Right renal cortex interstitium (tissue), 3 donors: ENCODE results near the gene THBS2. TPM values are rescaled to one million over a fixed set of nuclear protein-coding genes. Genes with fewer than 3 reads are reported as not detected.
"Not testable (repeated sequence)": the region's sequence is repeated elsewhere in the genome, so short reads cannot be mapped to it uniquely, and the experiment has no call there.

Source experiments
- DNase-seq, 3 donors: peaks; one replicate each; pipeline ENCODE4 v3.0.0-alpha.2; 2013; ENCODE audit warnings: low read depth in 3 of 3, low spot score in 2 of 3
- polyA plus RNA-seq, 3 donors: library from polyadenylated mRNA; unstranded; fragments of 120-200 nt; gene quantifications; one replicate each; pipeline ENCODE4 v1.2.1, GENCODE V29; 2013; ENCODE audit not compliant: insufficient read length in 3 of 3

THBS2 gene
- polyA plus RNA-seq, result 10 to 100 TPM in 2 of 3 donors, 1 to 10 TPM in 1; 9.0 to 12.2 (median 11.9) TPM

DNA sequence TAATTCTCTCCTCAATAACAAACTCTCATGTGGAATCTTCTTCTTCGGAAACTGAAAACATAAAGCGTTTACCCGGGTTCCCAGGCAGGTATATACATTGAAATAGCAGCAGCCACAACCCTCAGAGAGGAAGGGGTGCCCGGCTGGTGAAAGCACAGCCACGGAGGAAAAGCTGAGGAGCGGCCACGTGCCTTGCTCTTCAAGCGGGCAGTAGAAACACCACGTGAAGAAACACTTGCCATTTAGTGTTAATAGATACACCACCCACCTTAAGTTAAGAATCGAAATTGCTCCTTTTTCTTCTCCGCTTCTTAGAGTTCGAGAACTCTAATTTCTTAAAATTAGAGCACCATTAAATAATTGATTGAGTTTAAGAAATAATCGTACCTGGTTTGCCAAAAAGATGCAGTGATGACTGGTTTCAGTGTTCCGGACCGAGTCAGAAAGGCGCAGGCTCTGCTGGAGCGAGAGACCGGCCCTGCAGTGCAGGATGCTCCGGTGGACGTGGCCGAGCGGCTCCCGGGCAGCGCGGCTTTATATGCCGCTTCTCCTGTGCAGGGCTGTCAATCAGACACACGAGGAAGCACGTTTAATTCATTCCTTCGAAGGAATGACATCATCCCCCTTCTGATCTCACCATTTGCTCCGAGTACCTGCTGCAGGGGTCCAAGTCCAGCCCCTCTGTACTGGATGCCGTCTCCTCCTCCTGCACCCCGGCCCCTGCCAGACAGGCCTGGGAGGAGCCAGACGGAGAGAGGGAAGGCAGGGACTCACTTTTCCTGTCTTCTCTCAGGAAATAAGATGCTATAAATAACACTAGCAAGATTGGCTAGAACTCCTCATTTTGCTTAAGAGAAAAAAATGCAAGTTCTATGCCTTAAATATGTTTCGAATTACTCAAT is at the start of gene THBS2:
TSS of gene THBS2 (minus strand) at position 510 of the 902 bp plus-strand sequence. CDS start 3,062 bp downstream, outside the sequence.
- no peak for DNase-seq

DNA sequence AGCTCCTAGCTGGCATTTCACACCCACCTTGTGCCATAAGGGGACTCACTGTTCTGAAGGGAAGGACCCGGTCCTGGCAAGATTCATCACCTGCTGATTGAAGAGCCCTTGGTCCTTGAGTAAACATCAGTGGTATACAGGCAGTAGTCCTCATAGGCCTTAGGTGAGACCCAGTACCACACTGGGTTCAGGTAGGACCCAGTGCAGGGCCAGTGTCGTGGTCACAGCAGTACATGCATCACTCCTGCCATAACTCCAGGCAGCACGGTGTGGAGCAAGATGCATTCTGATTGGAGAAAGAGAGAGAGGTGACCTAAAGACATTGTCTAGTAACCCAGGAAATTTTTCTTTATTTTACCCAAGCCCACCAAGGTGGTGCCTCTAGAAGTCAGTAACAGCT is 49.1 kb upstream of the THBS2 start:
- no peak for DNase-seq

DNA sequence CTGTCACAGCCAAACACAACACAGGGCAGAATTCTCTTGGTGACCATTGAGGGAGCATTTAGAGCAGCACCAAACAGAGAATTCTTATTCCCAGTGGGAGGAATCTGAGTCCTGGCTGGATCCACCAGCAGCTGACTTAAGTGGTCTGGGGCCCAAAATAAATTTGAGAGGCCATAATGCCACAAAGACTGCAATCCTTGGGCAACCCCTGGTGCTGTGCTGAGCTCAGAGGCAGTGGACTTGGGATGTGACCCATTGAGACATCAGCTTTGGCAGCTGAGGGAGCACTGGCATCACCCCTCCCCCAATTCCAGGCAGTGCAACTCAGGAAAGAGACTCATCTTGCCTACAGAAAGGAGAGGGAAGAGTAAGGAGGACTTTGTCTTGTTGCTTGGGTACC is 48.6 kb upstream of the THBS2 start:
- DNase-seq, result no peak

DNA sequence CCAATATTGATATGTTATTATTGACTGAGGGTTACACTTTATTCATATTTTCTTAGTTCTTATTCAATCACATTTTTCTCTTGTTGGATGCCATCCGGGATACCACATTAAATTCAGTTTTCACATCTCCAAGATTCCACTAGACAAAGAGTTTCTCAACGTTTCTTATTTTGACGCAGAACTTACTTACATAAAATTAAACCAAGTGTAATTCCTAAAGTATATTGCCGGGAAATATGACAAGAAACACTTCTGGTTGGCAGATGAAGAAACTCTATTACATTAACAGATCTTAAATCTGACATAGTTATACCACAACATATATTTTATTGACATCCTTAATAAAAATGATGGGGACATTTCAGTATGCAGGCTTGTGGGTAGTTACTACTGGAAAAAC is 47.3 kb upstream of the THBS2 start:
- no peak for DNase-seq

GRCh38 chr6:169298626-169299025 is 45.0 kb upstream of the THBS2 start:
- not testable (repeated sequence) for DNase-seq

GRCh38 chr6:169296622-169297021 is 43.0 kb upstream of the THBS2 start:
- DNase-seq, result no peak

- no peak for DNase-seq
These were observed 42.5 kb upstream of the THBS2 start for GRCh38 chr6:169296170-169296569.

- DNase-seq, result no peak
These were observed 39.5 kb upstream of the THBS2 start for GRCh38 chr6:169293196-169293595.

GRCh38 chr6:169292338-169293124 is 38.9 kb upstream of the THBS2 start:
- DNase-seq, result no peak

DNA sequence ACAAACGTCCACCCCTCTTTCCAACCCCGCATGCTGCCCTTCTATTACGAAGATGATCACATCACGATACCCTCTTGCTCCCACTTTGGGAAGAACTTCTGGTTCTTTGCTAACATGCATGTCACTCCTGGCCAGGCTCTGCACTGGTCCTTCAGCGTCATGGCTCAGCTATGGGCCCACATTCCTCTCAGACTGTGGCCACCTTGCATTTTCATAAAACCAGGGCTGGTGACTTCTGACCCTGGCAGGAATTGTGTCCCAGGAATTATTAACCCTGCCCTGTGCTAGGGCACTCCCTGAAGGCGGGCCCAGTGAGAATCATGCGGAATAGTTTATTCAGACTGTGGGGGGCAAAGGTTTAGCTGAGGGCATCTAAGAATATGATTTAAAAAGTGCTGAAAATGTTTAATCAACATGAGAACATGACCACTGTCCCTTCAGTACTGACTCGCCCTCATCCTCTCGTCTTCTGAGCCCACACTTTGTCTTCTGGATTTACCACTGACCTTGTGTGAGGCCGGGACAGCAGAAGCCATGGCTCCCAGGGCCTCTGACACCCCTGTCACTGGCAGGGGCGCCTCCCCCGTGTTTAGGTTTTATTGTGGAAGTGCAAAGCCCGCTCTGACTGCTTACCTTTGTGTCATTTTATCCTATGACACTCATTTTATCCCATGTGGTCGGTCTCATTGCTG is 38.1 kb upstream of the THBS2 start:
- DNase-seq, result no peak

- no peak for DNase-seq
These were observed 37.5 kb upstream of the THBS2 start for GRCh38 chr6:169291148-169291547.

DNA sequence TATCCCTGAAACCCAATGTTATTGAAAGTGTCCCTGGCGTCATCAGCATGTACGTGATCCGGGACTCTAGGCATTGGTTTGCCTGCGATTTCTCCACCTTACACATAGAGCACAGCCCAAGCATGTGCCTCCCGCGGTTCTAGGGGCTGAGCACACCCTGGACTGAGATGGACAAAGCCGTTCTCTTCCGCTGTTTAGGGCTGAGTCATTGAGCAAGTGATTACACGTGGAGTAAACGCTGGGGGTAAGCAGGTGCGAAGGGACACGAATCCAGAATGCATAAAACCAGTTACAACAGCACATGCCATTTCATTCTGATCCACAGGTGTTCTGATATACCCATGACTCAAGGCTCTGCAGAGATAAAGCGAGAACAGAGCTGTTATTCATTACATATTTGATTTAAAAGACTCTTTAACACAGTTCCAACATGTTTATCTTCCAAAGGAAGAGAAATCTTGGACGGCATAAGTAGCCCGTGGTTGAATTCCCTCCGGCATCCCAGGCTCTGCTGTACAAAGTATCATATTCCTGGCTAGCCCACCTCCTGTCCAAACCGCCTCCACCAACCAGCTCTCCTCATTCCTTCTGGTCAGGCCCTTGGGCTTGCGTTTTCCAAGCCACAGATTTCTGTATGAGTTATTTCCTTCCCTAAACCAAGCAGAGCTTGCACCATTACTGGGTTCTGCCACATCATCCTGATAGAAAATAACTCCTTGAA is 36.1 kb upstream of the THBS2 start:
- no peak for DNase-seq

DNA sequence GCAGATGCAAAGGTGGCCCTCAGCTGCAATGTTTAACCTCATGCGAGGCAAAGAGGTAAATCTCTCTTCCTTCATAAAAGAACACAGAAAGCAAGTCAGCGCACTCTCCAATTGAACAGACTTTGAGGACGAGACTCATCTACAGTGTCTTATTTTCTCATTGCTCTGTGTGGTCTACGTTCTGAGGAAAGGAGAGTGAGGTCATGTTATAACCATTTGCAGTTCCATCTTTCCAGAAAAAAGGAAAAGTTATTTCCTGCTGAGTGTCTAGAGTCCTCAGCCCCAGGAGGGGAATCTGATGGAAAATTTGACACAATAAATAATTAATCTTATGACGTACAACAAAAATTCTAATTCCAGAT is 35.6 kb upstream of the THBS2 start:
- no peak for DNase-seq

- no peak for DNase-seq
These were observed 34.9 kb upstream of the THBS2 start for GRCh38 chr6:169288591-169288990.

- no peak for DNase-seq
These were observed 34.0 kb upstream of the THBS2 start for GRCh38 chr6:169287675-169288074.

GRCh38 chr6:169286961-169287360 is 33.3 kb upstream of the THBS2 start:
- DNase-seq, result no peak

DNA sequence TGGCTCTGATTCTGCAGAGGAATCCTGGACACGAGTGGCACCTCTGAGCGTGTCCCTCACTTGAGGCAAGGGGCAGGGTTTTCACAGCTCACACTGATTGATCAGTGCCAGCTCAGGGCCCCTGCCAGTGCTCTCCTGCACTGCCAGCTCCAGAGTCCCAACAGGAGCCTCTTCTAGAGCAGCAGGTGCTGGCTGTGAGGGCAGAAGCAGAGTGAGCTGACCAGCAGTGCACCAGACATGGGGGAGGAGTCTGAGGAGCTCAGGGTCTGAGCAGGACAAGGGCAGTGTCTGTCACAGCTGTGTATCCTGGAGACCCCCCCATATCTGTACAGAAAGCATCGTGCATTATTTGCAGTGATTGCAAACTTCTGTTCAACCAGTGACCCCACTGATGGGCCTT is 31.5 kb upstream of the THBS2 start:
- no peak for DNase-seq

- DNase-seq, result no peak
These were observed 30.3 kb upstream of the THBS2 start for GRCh38 chr6:169283924-169284323.

- no peak for DNase-seq
These were observed 28.4 kb upstream of the THBS2 start for GRCh38 chr6:169282043-169282442.

GRCh38 chr6:169277619-169278018 is 24.0 kb upstream of the THBS2 start:
- DNase-seq, result no peak

DNA sequence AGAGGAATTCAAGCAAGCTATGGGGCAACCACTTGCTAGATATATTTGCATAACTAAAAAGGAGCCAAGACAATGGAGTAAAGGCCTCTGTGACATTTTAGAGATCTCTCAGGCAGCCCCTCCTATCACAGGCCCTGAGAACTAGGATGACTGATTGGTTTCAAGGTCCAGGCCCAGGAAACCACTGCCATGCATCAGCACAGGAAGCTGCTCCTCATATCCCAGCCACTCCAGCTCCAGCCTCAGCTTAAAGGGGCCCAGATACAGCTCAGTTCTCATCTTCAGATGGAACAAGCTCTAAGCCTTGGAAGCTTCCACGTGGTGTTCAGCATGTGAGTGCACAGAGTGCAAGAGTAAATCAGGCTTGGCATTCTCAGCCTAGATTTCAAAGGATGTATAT is 21.1 kb upstream of the THBS2 start:
- DNase-seq, result no peak
